HAP-1 (cell line): ENCODE measurements around the gene PRRT1.
"Not testable (repeated sequence)": the region's sequence is repeated elsewhere in the genome, so short reads cannot be mapped to it uniquely, and the experiment has no call there.

Experiments used
- DNase-seq, 2 experiments: peaks; one replicate each; pipeline ENCODE4 v3.0.0-alpha.2; 2016 to 2020; ENCODE audit warnings: low spot score in 2 of 2
- H3K27me3 ChIP-seq: fragments of 250-450 bp; sonication (Bioruptor Pico); 2 replicates; pipeline ENCODE4 v1.5.1; 2020; ENCODE audit warnings: low read depth, mild to moderate bottlenecking, moderate library complexity
- H3K36me3 ChIP-seq: fragments of 250-450 bp; sonication (Bioruptor Pico); replicated peaks from 2 replicates; pipeline ENCODE4 v1.5.1; 2020; ENCODE audit warnings: mild to moderate bottlenecking
- H3K4me1 ChIP-seq: fragments of 250-450 bp; sonication (Bioruptor Pico); 2 replicates; pipeline ENCODE4 v1.5.1; 2020; ENCODE audit warnings: mild to moderate bottlenecking
- H3K4me3 ChIP-seq: fragments of 250-450 bp; sonication (Bioruptor Pico); 2 replicates; pipeline ENCODE4 v1.5.1; 2020; ENCODE audit warnings: mild to moderate bottlenecking, moderate library complexity
- H3K9me3 ChIP-seq: fragments of 250-450 bp; sonication (Bioruptor Pico); 2 replicates; pipeline ENCODE4 v1.5.1; 2020; ENCODE audit warnings: mild to moderate bottlenecking, moderate library complexity
- in situ Hi-C: fragments of 300-500 bp; cut with MboI; formaldehyde crosslinking; loops from 3 replicates; pipeline ENCODE4 v1.14.3; 2020; ENCODE audit warnings: low sequenced_read_pairs, inconsistent platforms, mixed read lengths

PRRT1 gene

DNA sequence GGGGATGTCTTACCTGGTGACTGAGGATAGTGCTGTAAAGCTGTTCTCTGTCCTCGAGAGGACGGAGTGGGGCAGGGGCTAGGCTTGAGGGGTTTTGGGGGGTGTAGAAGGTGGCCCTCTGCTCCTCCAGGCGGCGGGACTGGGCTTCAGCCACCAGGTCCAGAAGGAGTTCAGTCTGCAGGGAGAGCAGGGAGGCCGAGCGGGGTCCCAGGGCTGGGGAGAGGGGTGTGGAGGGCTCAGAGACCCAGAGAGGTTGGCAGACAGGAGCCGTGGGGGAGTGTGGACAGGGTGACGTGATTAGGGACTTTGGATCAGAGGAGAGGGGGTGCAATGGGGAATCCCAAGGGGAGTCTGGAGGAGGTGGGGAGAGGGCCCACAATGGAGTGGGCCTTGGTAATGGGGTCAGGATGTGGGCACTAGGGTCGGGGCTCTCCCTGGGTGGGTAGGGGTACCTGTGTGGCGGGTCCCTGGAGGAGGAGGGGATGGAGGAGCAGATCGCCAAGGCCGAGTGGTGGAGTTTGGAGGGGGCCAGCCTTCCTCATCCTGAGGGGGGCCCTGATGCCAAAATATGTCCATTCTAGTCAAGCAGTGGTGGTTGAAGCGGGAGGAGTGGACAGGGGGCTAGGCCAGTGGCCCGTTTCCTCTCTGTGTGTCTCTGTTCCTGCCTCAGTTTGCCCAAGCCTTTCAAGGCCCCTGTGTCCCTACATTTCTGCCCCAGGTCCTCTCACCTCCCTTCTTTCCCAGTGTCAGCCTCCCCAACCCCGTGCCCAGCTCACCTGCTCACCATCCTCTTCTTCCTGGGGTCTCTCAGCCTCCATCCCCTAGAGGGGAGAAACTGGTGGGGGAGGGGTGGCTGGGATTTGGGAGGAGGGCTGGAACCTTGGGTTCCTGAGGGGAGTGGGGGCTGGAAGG lies 40.2 kb upstream of the PRRT1 start:
- Histone ChIP-seq H3K4me3 (no peak overlapping the region), H3K9me3 (no peaks in the 10 kb centered on the region), H3K36me3 (peaks cover 16% of the 10 kb centered on the region), H3K27me3 (no peaks in the 10 kb centered on the region), H3K4me1 (peaks cover 17% of the 10 kb centered on the region)
- no peak for DNase-seq
- in situ Hi-C loops: no loop called here

DNA sequence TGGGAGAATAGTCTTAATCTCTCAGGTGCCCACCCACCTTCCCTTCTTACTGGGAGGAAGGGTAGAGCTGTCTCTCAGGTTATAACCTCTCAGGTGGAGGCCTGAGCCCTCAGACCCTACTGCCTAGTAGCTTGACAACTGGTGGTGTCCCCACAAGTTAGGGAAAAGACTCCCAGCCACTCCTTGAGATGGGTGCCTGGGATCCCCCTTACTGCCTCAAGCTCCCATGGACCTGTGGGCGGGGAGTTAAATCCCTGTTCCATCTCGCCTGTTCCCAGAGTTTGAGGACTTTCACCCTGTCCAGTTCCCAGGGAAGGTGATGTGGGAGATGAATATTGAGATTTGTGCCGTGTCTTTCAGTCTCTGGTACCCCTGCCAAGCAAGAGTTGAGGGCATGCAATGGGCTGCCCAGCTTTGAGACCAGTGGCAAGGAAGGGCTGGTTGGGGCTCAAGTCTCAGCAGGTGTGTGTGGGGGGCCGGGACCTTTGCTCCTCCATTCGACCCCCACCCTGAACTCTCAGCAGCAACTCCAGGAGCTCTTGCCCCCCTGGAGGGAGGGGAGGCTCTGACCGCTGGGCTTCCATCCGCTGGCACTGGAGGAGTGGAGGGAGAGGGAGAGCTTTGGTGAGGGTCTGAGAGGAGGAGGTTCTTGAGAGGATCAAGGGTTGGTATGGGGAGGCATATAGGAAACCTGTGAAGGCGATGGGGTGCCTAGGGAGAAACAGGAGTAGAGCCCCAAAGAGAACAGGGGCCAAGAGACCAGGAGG lies 39.4 kb upstream of the PRRT1 start:
- in situ Hi-C loops: no loop called here
- Histone ChIP-seq H3K4me1 (peaks cover 10% of the 10 kb centered on the region; the same call in 1 of the 2 replicates), H3K4me3 (no peak overlapping the region), H3K9me3 (no peaks in the 10 kb centered on the region), H3K36me3 (peaks cover 25% of the 10 kb centered on the region), H3K27me3 (no peaks in the 10 kb centered on the region)
- no peak for DNase-seq

DNA sequence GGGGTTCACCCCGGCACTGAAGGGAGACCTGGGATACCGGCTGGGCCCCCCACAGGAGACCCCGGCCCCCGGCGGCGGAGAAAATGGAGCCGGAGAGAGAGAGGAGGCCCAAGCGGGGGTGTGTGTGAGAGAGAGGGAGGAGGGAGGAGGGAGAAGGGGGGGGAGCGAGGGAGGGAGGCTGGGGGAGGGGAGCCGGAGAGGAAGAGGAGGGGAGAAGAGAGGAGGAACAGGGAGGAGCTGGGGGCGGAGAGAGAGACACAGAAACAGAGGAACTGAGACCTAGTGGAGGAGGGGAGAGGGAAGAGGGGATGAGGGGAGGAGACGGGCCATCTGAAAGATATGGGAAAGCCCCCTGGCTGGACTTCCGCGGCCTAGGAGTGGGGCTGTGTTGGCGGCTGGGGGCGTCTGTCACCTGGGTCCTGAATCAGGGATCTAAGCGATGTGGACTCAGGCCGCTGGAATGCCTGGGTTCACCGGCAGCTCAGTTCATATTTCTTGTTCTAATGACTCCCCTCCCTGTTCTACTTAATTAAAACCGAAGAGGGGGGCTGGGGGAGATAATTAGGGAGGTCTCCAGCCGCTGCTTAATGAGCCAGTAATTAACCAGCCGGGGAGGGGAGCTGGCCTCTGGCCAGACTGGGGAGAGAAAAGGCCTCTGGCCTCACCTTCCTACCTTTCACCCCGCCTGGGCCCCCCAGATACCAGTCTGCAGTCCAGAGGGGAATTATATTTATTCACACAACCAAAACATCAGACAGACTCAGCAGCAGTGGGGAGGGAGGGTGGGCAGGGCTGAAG lies 38.5 kb upstream of the PRRT1 start, which contains the start of gene PBX2:
Gene PBX2 (minus strand): TSS at position 149 of the 798 bp plus-strand sequence. CDS start 287 bp downstream, outside the sequence.
- H3K27me3 ChIP-seq: no peaks in the 10 kb centered on the region
- in situ Hi-C loops: no loop called here
- no peaks in the 10 kb centered on the region for H3K9me3 ChIP-seq
- peaks cover 27% of the 10 kb centered on the region for H3K36me3 ChIP-seq
- DNase-seq: peak; percentile 92 to 96
- peak within 1 kb of the TSS; percentile 52 for H3K4me3 ChIP-seq
- H3K4me1 ChIP-seq: peaks cover 10% of the 10 kb centered on the region; the same call in 1 of the 2 replicates

DNA sequence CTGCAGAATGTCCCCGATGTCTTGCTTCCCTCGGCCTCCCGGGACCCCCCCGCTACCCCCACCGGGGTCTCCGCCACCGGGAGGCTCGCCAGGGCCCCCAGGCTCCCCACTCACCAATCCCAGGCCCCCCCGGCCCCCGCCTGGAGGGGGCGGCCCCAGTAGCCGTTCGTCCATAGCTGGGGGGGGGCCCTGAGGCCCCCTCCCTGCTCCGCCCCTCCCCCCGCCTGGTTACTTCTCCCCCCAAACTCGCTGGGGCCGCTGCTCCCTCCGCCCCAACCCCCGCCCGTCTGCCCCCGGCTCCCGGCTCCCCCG lies 38.0 kb upstream of the PRRT1 start:
- H3K4me1 ChIP-seq: peaks cover 5% of the 10 kb centered on the region; the same call in 1 of the 2 replicates

DNA sequence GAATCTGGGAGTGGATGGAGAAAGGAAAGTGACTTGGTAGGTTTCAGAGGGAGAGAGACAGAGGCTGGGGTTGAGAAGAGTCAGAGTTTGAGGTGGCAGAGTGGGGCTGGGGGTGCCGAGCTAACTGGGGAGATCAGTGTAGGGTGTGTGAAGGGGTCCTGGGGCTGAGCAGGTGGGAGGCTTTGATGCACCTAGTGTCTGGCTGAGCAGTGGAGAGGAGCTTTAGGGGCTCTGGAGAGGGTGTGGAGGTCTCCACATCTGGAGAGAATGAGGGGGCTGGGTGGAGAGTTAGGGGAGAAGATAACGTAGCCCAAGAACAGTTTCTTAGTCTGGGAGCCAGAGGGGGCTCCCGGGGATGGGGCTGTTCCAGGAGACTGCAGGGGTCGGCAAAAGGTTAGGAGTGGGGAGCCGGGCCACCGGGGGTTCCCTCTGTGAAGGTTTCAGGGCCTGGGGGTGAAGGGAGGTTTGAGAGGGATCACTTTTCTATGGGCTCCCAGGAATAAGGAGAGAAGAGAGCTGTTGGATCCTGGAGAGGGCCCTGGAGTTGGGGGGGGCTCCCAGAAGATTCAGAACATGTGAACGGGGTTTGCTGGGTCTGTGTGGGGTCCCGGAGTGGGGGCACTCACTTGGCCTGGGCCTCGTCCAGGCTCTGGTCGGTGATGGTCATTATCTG lies 37.5 kb upstream of the PRRT1 start:
- Histone ChIP-seq H3K4me1 (peaks cover 5% of the 10 kb centered on the region; the same call in 1 of the 2 replicates), H3K9me3 (no peaks in the 10 kb centered on the region), H3K36me3 (peaks cover 30% of the 10 kb centered on the region), H3K4me3 (peak overlapping the region; percentile 52), H3K27me3 (no peaks in the 10 kb centered on the region)
- in situ Hi-C loops: no loop called here
- no peak for DNase-seq

More for the DNA sequence above, 38.0 kb upstream of the PRRT1 start:
- Histone ChIP-seq H3K9me3 (no peaks in the 10 kb centered on the region), H3K27me3 (no peaks in the 10 kb centered on the region), H3K4me3 (peak overlapping the region; percentile 52), H3K36me3 (peaks cover 27% of the 10 kb centered on the region)
- in situ Hi-C loops: no loop called here
- DNase-seq: no peak

DNA sequence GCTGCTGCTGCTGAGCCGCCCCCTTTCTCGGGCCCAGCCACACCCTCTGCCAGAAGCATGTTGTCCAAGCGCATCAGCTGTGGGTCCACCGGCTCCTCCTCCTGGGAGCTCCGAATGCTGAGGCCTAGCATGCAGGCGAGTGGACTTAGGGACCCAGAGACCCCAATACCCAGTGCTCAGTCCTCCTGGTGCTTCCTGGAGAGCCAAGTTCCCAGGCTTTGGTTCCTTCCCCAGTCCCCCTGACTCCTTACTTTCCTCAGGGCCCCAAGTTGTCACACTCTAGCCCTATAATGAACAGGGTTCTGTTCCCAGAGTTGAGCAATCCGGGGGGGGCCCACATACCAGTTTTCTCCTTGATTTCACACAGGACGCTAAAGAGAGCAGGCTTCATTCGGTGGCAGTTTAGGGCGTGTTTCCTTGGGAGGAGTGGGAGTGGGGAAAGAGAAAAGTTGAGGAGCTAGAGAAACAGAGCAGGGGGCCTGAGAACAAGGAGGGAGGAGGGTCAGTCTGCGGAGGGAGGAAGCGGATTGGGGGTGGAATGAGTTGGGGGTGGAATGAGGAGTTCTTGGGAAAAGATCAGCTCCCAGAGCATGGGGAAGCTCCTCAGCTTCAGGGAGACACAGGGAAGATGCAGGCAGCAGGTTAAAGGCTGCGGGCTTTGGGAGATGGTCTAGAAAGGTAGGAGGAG lies 36.8 kb upstream of the PRRT1 start:
- Histone ChIP-seq H3K4me3 (peak overlapping the region; percentile 52), H3K27me3 (no peaks in the 10 kb centered on the region), H3K36me3 (peaks cover 31% of the 10 kb centered on the region), H3K4me1 (peaks cover 5% of the 10 kb centered on the region; the same call in 1 of the 2 replicates), H3K9me3 (no peaks in the 10 kb centered on the region)
- DNase-seq: no peak
- in situ Hi-C loops: no loop called here

DNA sequence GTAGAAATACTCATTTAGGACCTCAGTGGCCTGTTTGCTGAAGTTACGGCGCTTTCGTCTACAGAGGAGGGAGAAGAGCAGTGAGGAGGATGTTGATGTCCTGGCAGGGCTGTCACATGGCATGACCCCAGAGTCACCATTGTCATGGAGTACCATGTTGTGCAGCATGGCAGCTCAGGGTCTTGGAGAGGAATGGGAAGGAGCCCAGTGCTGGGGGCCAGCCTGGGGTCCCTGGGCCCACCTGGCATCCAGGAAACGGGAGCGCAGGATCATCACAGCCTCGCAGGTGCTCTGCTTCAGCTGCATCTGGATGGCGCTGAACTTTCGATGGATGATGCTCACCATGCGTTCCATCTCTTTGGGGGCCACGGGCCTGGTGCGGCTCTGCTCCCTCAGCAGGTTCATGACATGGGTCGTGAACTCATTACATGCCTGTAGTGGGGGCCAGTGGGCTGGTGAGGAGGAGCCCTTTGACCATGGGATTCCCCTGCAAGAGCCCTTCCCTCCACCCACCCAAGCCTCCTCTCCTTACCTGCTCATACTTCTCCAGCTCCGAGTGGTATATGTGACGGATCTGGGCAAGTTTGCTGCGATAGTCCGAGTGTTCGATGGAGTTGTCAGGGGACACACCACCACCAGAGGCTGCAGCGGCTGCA lies 36.1 kb upstream of the PRRT1 start:
- H3K4me3 ChIP-seq, DNase-seq, H3K27me3 ChIP-seq, H3K9me3 ChIP-seq, in situ Hi-C loops, H3K4me1 ChIP-seq: not testable (repeated sequence)
- peaks cover 31% of the 10 kb centered on the region for H3K36me3 ChIP-seq

DNA sequence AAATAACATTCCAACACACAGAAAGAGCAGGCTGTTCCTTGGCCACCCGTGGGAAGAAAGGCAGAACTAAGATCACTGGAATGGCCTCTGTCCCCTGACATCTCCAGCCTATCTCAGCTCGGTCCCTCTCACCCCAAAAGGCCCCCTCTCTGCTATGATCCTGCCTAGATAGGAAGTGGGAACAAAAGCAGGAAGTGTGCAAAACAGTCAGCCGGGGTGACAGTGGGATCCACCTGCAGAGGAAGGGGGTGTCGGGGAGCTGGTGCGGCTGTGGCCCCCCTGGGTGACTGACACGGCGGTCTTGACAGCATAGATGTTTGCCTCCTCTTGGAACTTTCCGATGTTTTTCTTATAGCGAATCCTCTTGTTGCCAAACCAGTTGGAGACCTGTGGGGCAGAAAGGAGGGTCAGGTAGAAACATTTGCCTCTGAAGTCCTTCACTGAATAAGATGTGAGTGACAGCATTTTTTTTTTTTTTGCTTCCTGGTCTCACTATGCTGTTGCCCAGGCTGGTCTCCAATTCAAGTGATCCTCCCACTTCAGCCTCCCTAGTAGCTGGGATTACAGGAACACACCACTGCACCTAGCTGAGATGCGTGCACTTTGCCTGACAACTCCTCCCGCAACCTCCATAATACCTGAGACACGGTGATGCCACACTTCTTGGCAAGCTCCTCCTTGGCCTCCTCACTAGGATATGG lies 35.4 kb upstream of the PRRT1 start:
- Histone ChIP-seq H3K4me3 (no peak overlapping the region), H3K9me3 (no peaks in the 10 kb centered on the region), H3K4me1 (peaks cover 5% of the 10 kb centered on the region; the same call in 1 of the 2 replicates), H3K36me3 (peaks cover 31% of the 10 kb centered on the region), H3K27me3 (no peaks in the 10 kb centered on the region)
- no peak for DNase-seq
- in situ Hi-C loops: no loop called here

DNA sequence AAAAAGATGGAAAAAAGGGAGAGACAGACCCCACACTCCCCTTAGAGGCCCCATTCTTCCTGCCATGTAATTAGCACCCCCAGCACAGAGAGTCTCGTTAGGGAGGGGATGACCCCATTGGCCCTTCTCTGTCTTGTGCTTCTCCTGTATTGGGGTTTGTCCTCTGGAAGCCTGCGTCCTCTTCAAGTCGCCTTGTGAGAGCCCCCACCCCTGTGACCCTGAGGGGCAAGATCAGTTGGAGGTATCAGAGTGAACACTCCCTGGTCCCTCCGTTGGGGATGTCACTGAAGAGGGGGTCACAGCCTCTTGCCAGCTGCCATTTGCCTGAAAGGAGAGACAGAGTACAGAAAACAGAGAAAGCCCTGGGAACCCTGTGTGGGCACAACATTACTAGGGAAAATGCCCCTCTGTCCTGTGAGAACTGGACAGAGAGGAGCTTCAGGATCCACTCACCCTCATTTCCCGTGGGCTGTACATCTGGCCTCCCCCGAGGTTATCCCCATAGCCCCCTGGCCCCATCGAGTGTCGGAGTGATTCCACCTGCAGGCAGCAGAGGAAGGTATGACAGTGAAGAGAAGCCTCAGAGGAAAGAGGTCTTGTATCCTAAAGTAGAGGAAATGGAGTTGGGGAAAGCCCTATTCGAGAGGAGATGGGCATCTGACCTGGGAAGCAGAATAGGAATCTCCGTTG lies 34.6 kb upstream of the PRRT1 start:
- H3K9me3 ChIP-seq, H3K4me3 ChIP-seq, DNase-seq, in situ Hi-C loops, H3K27me3 ChIP-seq, H3K4me1 ChIP-seq: not testable (repeated sequence)
- peaks cover 32% of the 10 kb centered on the region for H3K36me3 ChIP-seq

DNA sequence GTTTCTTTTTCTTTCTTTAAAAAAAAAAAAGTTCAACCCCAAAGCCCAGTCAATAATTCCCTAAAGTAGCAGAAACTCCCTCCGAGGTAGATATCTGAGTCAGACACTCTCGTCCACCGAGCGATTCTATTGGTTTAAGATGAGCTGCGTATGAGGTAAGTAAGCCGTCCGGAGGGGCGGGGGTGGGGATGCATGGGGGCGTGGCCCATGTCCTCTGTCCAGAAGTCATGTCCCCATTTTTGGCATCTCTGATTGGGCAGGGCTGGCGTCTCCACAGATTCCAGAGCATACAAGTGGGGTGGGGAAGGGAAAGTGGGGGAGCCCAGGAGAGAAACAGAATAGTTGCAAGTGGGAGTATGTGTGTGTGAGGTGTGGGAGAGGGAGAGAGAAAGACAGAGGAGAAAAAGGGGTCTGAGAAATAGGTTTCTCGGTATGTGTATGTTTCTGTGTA lies 34.0 kb upstream of the PRRT1 start:
- in situ Hi-C loops, H3K4me3 ChIP-seq, H3K4me1 ChIP-seq, H3K9me3 ChIP-seq, H3K27me3 ChIP-seq: not testable (repeated sequence)
- H3K36me3 ChIP-seq: peaks cover 38% of the 10 kb centered on the region
- peak; percentile 29 to 79 for DNase-seq

DNA sequence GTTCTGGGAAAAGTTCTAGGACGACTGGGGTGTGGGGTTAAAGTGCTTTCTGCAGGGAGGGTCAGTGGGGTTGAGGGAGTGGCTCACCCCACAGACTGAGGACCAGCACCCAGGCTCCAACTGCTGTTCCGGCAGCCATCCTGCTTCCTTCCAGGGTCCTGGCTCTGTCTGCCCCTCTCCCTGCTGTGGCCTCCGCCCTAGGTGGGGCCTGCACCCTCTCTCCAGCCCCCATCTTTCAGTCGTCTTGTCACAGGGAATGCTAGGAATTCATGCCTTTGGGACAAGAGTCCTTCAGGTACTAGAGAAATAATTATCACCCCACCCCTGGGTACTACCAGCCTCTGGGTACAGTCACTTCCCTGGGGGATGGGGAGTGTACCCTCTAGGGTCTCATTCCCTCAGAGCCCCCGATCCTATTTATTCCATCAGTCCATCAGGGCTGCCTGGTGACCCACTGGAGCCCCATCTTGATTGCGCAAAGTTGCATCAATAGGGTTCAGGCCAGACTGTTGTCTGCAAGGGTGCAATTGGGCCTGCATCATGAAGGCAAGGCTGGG lies 32.4 kb upstream of the PRRT1 start, which contains the start of gene AGER:
Gene AGER (minus strand): TSS at position 170 of the 557 bp plus-strand sequence. CDS start 31 bp downstream, at position 139.
- Histone ChIP-seq H3K4me3 (no peak within 1 kb of the TSS), H3K36me3 (peaks cover 45% of the 10 kb centered on the region), H3K9me3 (no peaks in the 10 kb centered on the region), H3K27me3 (no peaks in the 10 kb centered on the region), H3K4me1 (peaks cover 3% of the 10 kb centered on the region; the same call in 1 of the 2 replicates)
- in situ Hi-C loops: no loop called here
- DNase-seq: no peak
